GM20000 (cell line): ENCODE results near the gene JAM3.
A peak's percentile ranks its signal among the peaks of the same experiment; 100 is the strongest.

Source experiments
- DNase-seq: peaks from one replicate; pipeline ENCODE4 v3.0.0; 2012; ENCODE audit warnings: low spot score
- TF ChIP-seq, protein P1 (sequence below): IDR thresholded peaks from 2 replicates; pipeline ENCODE4 v1.5.1; 2012; ENCODE audit warnings: mild to moderate bottlenecking, control low read depth; ENCODE audit errors: extremely low read depth, missing control alignments

Gene JAM3

DNA sequence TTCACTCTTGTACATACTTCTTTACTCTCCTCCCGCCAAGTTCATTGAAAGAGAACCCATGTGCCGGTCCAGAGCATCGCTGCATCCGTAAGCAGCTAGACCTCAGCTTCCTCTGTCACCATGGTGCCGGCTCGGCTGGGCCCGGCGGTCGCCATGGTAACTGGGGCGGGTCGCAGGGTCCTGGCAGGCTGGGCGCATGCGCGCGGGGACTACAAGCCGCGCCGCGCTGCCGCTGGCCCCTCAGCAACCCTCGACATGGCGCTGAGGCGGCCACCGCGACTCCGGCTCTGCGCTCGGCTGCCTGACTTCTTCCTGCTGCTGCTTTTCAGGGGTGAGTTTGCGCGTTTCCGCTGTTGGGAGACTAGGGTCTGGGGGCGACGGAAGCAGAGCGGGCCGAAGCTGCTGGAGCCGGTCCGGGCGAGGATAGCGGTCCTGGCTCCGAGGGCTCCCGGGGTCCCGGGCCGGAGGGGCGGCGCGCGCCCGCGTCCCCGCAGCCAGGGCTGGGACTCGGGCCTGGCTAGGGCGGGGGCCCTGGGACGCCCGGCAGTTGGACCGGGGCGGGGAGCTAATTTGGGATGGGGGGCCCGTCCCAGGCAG is at the start of gene JAM3:
Gene JAM3, plus strand, starts transcription at position 244 of the 597 bp plus-strand sequence. Its CDS starts 12 bp downstream, at position 256.
- TF ChIP-seq, protein P1, sequence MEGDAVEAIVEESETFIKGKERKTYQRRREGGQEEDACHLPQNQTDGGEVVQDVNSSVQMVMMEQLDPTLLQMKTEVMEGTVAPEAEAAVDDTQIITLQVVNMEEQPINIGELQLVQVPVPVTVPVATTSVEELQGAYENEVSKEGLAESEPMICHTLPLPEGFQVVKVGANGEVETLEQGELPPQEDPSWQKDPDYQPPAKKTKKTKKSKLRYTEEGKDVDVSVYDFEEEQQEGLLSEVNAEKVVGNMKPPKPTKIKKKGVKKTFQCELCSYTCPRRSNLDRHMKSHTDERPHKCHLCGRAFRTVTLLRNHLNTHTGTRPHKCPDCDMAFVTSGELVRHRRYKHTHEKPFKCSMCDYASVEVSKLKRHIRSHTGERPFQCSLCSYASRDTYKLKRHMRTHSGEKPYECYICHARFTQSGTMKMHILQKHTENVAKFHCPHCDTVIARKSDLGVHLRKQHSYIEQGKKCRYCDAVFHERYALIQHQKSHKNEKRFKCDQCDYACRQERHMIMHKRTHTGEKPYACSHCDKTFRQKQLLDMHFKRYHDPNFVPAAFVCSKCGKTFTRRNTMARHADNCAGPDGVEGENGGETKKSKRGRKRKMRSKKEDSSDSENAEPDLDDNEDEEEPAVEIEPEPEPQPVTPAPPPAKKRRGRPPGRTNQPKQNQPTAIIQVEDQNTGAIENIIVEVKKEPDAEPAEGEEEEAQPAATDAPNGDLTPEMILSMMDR = no peak

GRCh38 chr11:134019500-134019899 is 49.4 kb upstream of the JAM3 start:
- DNase-seq = no peak
- TF ChIP-seq, protein P1 = no peak

More for the DNA sequence above, at the start of gene JAM3:
- DNase-seq = peak; percentile 93

DNA sequence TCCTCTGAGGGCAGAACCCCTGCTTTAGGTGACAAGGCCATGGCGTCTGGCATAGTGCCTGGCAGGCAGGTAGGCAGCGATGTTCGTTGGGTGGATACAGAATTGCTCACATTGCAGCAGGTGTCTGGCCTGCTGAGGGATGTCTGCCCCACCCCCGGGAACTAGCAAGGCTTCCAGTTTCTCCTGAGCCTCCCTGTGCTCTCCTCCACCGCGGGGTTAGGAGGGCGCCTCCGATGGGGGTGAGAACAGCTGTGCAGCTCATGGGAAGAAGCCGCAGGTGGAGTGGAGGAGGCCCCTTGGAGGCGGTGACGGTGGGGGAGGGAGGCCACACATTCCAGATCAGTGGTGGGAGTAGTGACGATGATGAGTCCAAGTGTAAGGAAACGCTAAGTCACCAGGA is 48.3 kb upstream of the JAM3 start:
- DNase-seq = no peak
- TF ChIP-seq, protein P1 = no peak

GRCh38 chr11:134021326-134021725 is 47.5 kb upstream of the JAM3 start:
- DNase-seq = no peak
- TF ChIP-seq, protein P1 = no peak

DNA sequence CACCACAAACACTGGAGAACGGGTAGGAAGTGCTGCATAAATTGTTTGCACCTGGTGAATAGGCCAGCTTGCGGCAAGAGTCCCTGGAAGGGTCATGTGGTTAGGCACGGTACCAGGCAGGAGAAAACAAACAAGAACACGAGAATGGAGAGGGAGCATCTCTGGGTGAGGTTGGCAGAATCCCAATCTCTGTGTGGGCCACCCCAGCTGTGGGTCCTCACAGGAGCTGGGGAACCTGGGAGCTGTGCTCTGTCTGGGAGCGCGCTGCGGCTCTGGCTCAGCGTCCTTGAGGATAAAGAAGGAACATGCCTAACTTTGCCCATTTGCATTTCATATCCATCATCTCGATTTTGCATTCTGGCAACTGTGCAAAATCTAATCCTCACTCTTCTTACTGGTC is 46.1 kb upstream of the JAM3 start:
- TF ChIP-seq, protein P1 = no peak
- no peak for DNase-seq

DNA sequence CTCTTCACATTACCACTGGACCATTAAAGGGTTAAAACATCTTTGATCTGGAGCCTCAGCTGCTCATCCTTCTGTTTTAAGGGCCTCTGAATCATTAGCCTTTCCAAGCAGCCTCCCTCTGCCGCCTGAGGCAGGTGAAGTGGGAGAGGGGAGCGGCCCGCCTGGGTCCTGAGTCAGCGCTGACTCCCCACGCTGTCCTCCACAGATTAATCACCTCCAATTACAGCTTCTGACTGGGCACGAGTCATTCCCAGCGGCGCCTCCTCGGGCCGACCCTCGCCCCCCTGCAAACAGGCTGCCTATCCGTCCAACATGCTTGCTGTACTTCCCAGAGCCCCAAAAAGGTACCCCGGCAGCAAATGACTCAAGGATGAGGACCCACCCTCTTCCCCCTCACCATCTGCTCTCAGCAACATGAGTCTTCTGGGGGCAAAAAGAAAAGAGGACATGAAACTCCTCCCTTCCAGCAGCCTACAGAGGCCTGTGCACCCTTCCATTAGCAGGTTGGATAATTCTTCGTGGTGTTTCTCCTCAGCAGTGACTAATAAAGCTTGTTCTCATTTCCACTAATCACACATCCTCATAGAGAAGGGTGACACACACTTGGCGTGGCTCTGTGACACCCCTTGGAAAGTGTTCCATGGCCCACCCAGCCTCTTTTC is 44.3 kb upstream of the JAM3 start:
- TF ChIP-seq, protein P1 = no peak

DNA sequence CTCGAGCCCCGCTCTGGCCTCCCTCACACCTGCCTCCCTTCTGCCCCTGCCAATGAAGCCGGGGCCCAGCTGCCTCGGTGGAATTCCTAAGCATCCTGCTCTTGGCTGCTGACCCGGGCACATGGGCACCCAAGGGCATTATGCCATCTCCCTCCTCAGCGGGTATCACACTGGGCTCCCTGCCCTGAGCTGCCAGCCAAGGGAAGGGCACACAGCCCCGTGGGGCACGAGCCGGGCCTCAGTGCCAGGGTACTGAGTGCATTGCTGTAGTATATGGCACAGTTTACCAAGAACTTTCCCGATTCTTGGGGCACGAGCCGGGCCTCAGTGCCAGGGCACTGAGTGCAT is 43.8 kb upstream of the JAM3 start:
- TF ChIP-seq, protein P1 = no peak
- no peak for DNase-seq

More for the DNA sequence above, 44.3 kb upstream of the JAM3 start:
- DNase-seq = no peak
